Hepatocyte (in vitro differentiated cells): Measurements from ENCODE around the gene SIGLEC9.

ENCODE experiments used
- CTCF ChIP-seq: fragments of 200-600 bp; sonication (generic); IDR thresholded peaks from 2 replicates; pipeline ENCODE4 v1.5.1; 2016; ENCODE audit warnings: antibody characterized with exemption, mild to moderate bottlenecking; ENCODE audit not compliant: poor library complexity
- EZH2 ChIP-seq: fragments of 200-600 bp; sonication (generic); IDR thresholded peaks from 2 replicates; pipeline ENCODE4 v1.6.1; 2016; ENCODE audit warnings: antibody characterized with exemption, mild to moderate bottlenecking, borderline replicate concordance
- EZH2phosphoT487 ChIP-seq: fragments of 200-600 bp; sonication (generic); IDR thresholded peaks from one replicate; pipeline ENCODE4 v1.6.1; 2018; ENCODE audit warnings: antibody characterized with exemption, mild to moderate bottlenecking, low read depth, moderate library complexity; ENCODE audit not compliant: unreplicated experiment, severe bottlenecking

DNA sequence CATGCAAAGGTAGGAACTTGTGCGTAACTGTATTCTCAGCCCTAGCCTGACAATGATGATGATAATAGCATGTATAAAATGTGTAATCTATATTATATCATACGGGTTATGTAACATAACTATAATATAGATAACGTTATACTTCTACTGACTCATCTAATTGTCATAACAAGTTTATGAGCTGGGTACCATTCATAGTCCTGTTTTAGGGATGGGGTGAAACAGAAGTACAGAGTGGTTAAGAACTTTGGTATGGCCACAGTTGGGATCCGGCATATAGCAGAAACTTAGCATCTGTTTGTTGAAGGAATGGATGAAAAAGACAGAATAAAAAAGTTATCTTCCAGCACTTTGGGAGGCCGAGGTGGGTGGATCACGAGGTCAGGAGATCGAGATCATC is 21.7 kb upstream of the SIGLEC9 start:
- no peak for TF ChIP-seq CTCF
- TF ChIP-seq EZH2, result no peak
- no peak for TF ChIP-seq EZH2phosphoT487
